Left colon (tissue), 2 donors: ENCODE measurements around the gene RPS3A. TPM values are rescaled to one million over a fixed set of nuclear protein-coding genes. Genes with fewer than 3 reads are reported as not detected.
"Not testable (repeated sequence)": the region's sequence is repeated elsewhere in the genome, so short reads cannot be mapped to it uniquely, and the experiment has no call there.

Experiments used
- ATAC-seq: fragments of 200-7000 bp; cut with Tn5 transposase; one replicate; pipeline ENCODE4 v1.9.1; 2020; ENCODE audit warnings: mild to moderate bottlenecking, moderate library complexity
- DNase-seq, 2 donors: peaks; one replicate each; pipeline ENCODE4 v3.0.0-alpha.2; 2020
- intact Hi-C, 2 donors: fragments of 100-400 bp; cut with DNase I in 1 of 2; cut with micrococcal nuclease in 1 of 2; formaldehyde crosslinking; loops; one replicate each; pipeline versions ENCODE4 v1.11.2 to v1.14.0; 2022; cut with DNase I, micrococcal nuclease
- long read RNA-seq: library from polyadenylated mRNA; unstranded; transcript quantifications from one replicate; pipeline ENCODE4 v2.0.0, GENCODE V29; 2021
- total RNA-seq, 2 donors: library from RNA; stranded (reverse); fragmentation: NEBNext Ultra II Directional; extraction: Animal tissue kit (Norgen Biotek cat#: 25700); gene quantifications; one replicate each; pipeline ENCODE4 v1.2.1, GENCODE V29; 2021
- donor health status: DM: no; HTN: no; CAD: no.
- donor health status: DM: yes; HTN: yes; CAD: no.

RPS3A gene
- 1,000 to 10,000 TPM; 1,187 to 1,396 TPM for total RNA-seq
- long read RNA-seq, transcript RPS3A-201 (6 exons, 934 nt) = major isoform, 784 of 805 reads
- long read RNA-seq, partial matches to known transcripts = 6 of 805 reads
- long read RNA-seq, other reads (novel, unspliced or antisense) = 12 of 805 reads

GRCh38 chr4:151099229-151099975 is at the start of gene RPS3A:
Gene RPS3A (plus strand): TSS chr4:151099628. CDS start chr4:151099653, 25 bp downstream.
- intact Hi-C loops = no loop called here
- DNase-seq (peak; percentile 96 to 98), ATAC-seq (peak; percentile 89)

GRCh38 chr4:151052785-151053184 is 46.6 kb upstream of the RPS3A start:
- DNase-seq = no peak

GRCh38 chr4:151055539-151055938 is 43.9 kb upstream of the RPS3A start:
- intact Hi-C loops = no loop called here
- ATAC-seq (no peak), DNase-seq (no peak)

More at GRCh38 chr4:151052785-151053184, 46.6 kb upstream of the RPS3A start:
- ATAC-seq = peak; percentile 36
- intact Hi-C loops = no loop called here

GRCh38 chr4:151063143-151063542 is 36.3 kb upstream of the RPS3A start:
- DNase-seq, intact Hi-C loops, ATAC-seq: not testable (repeated sequence)

- intact Hi-C loops = no loop called here
- ATAC-seq (no peak), DNase-seq (no peak)
Observed at GRCh38 chr4:151067316-151067970, 32.0 kb upstream of the RPS3A start.

- intact Hi-C loops = no loop called here
- DNase-seq (no peak), ATAC-seq (peak; percentile 82)
Observed at GRCh38 chr4:151074416-151074916, 25.0 kb upstream of the RPS3A start.

- intact Hi-C loops, ATAC-seq, DNase-seq: not testable (repeated sequence)
Observed at GRCh38 chr4:151077978-151078377, 21.4 kb upstream of the RPS3A start.

- no peak for ATAC-seq
- no peak for DNase-seq
- intact Hi-C loops = no loop called here
Observed at GRCh38 chr4:151087467-151087866, 12.0 kb upstream of the RPS3A start.

- ATAC-seq (peak; percentile 59), DNase-seq (no peak)
- intact Hi-C loops = no loop called here
Observed at GRCh38 chr4:151091047-151091446, 8.4 kb upstream of the RPS3A start.

GRCh38 chr4:151092488-151092887 is 6.9 kb upstream of the RPS3A start:
- ATAC-seq (peak; percentile 69), DNase-seq (no peak)
- intact Hi-C loops = no loop called here

GRCh38 chr4:151093203-151093602 is 6.2 kb upstream of the RPS3A start:
- intact Hi-C loops = no loop called here
- ATAC-seq (no peak), DNase-seq (no peak)

- DNase-seq (no peak), ATAC-seq (no peak)
- intact Hi-C loops = no loop called here
Observed at GRCh38 chr4:151094290-151094751, 5.1 kb upstream of the RPS3A start.

- DNase-seq = no peak
- ATAC-seq = no peak
- intact Hi-C loops = no loop called here
Observed at GRCh38 chr4:151095142-151095541, 4.3 kb upstream of the RPS3A start.

GRCh38 chr4:151097759-151098158 is 1.7 kb upstream of the RPS3A start:
- DNase-seq = no peak
- ATAC-seq = no peak
- intact Hi-C loops = no loop called here

GRCh38 chr4:151098979-151099228 is 524 bp upstream of the RPS3A start:
- peak; percentile 49 for ATAC-seq
- intact Hi-C loops = no loop called here
- no peak for DNase-seq

GRCh38 chr4:151099976-151100417 is 569 bp downstream of the RPS3A start:
- intact Hi-C loops = no loop called here
- peak; percentile 40 for ATAC-seq

GRCh38 chr4:151100531-151100930 is 1.1 kb downstream of the RPS3A start:
- ATAC-seq (no peak), DNase-seq (no peak)
- intact Hi-C loops = no loop called here

More at GRCh38 chr4:151099976-151100417, 569 bp downstream of the RPS3A start:
- no peak for DNase-seq

GRCh38 chr4:151103758-151104157 is 4.3 kb downstream of the RPS3A start:
- DNase-seq = no peak
- intact Hi-C loops = no loop called here
- no peak for ATAC-seq

- no peak for ATAC-seq
- intact Hi-C loops = no loop called here
- no peak for DNase-seq
Observed at GRCh38 chr4:151104621-151105020, 5.2 kb downstream of the RPS3A start.

GRCh38 chr4:151105454-151106032 is 6.1 kb downstream of the RPS3A start:
- ATAC-seq (peak; percentile 16), DNase-seq (no peak)
- intact Hi-C loops = no loop called here
